Fibroblast of lung (primary cell): ENCODE data around the gene HNRNPL. TPM values are rescaled to one million over a fixed set of nuclear protein-coding genes. Genes with fewer than 3 reads are reported as not detected.

Experiments used
- DNase-seq, 2 donors: peaks; one replicate each; pipeline versions ENCODE4 v3.0.0 to v3.0.0-alpha.2; 2010; ENCODE audit warnings: low read depth in 2 of 2
- H2AFZ ChIP-seq: 2 replicates; pipeline ENCODE4 v1.5.1; 2012; ENCODE audit warnings: low read length, control low read depth, inconsistent platforms
- H3K27ac ChIP-seq: 2 replicates; pipeline ENCODE4 v1.5.1; 2011; ENCODE audit warnings: low read length, control low read depth; ENCODE audit not compliant: insufficient read depth
- H3K27me3 ChIP-seq: 2 replicates; pipeline ENCODE4 v1.5.1; 2011; ENCODE audit warnings: mild to moderate bottlenecking, low read length; ENCODE audit not compliant: control insufficient read depth, insufficient read depth
- H3K36me3 ChIP-seq: 2 replicates; pipeline ENCODE4 v1.5.1; 2011; ENCODE audit warnings: low read length; ENCODE audit not compliant: control insufficient read depth, insufficient read depth
- H3K4me1 ChIP-seq: 2 replicates; pipeline ENCODE4 v1.5.1; 2011; ENCODE audit warnings: low read length; ENCODE audit not compliant: control insufficient read depth, insufficient read depth; ENCODE audit errors: extremely low read depth
- H3K4me2 ChIP-seq: 2 replicates; pipeline ENCODE4 v1.5.1; 2011; ENCODE audit warnings: low read length, control low read depth; ENCODE audit not compliant: insufficient read depth; ENCODE audit errors: extremely low read depth
- H3K4me3 ChIP-seq, 4 experiments: fragments of 200-600 bp in 1 of 4; sonication (generic) in 1 of 4; replicated peaks in 1 of 4; 2 replicates each; pipeline ENCODE4 v1.5.1; 2011 to 2016; ENCODE audit warnings: low read length in 4 of 4, low read depth in 3 of 4, mild to moderate bottlenecking in 3 of 4, control low read depth in 2 of 4, inconsistent platforms in 1 of 4, mixed read lengths in 1 of 4; ENCODE audit not compliant: insufficient read depth in 1 of 4; ENCODE audit errors: control extremely low read depth in 1 of 4
- H3K79me2 ChIP-seq: 2 replicates; pipeline ENCODE4 v1.5.1; 2012; ENCODE audit warnings: mild to moderate bottlenecking, low read length, inconsistent platforms; ENCODE audit not compliant: control insufficient read depth, insufficient read depth
- H3K9ac ChIP-seq: 2 replicates; pipeline ENCODE4 v1.5.1; 2011; ENCODE audit warnings: mild to moderate bottlenecking, low read length, control low read depth; ENCODE audit not compliant: insufficient read depth
- H3K9me3 ChIP-seq: 2 replicates; pipeline ENCODE4 v1.5.1; 2012; ENCODE audit warnings: low read depth, low read length; ENCODE audit not compliant: control insufficient read depth, insufficient read depth
- H4K20me1 ChIP-seq: 2 replicates; pipeline ENCODE4 v1.5.1; 2011; ENCODE audit warnings: low read length; ENCODE audit not compliant: control insufficient read depth, insufficient read depth; ENCODE audit errors: extremely low read depth
- CTCF ChIP-seq, 2 donors: IDR thresholded peaks in 1 of 2; conservative IDR thresholded peaks in 1 of 2; 1 replicate in 1 of 2; 2 replicates in 1 of 2; pipeline ENCODE4 v1.5.1; 2011 to 2012; ENCODE audit warnings: low read length in 2 of 2, control low read depth in 1 of 2, inconsistent platforms in 1 of 2, low read depth in 1 of 2, mild to moderate bottlenecking in 1 of 2
- EZH2 ChIP-seq: IDR thresholded peaks from 2 replicates; pipeline ENCODE4 v1.5.1; 2012; ENCODE audit warnings: low read length, control low read depth, mild to moderate bottlenecking; ENCODE audit errors: missing control alignments
- polyA plus RNA-seq, 2 donors: library from polyadenylated mRNA; depleted of rRNA in 1 of 2; stranded (reverse) in 1 of 2; unstranded in 1 of 2; fragments of >200 nt; gene quantifications; 2 replicates each; pipeline ENCODE4 v1.2.1, GENCODE V29; 2011 to 2012; ENCODE audit warnings: missing spikeins in 1 of 2
- total RNA-seq: library from RNA; depleted of rRNA; stranded (reverse); fragments of >200 nt; gene quantifications from 2 replicates; pipeline ENCODE4 v1.2.1, GENCODE V29; 2014

HNRNPL gene
- total and polyA plus RNA-seq, 2 donors (not counting 1 experiment from before 2014, with no cell fraction given): 184 to 189 TPM

- H3K36me3 ChIP-seq: peaks cover 7% of the 10 kb centered on the region
- H2AFZ ChIP-seq: no peak overlapping the region
- no peaks in the 10 kb centered on the region for H3K27me3 ChIP-seq
- H3K4me3 ChIP-seq: no peak overlapping the region
- H3K4me1 ChIP-seq: no peaks in the 10 kb centered on the region
- H4K20me1 ChIP-seq: no peaks in the 10 kb centered on the region
- no peak overlapping the region for H3K9ac ChIP-seq
- TF ChIP-seq CTCF (conservative IDR thresholded peaks at IDR 0.05 in 1 of 2, IDR thresholded peaks at IDR 0.05 in 1 of 2; ENCODE audit: low read depth in 1 of 2, low read length in 2 of 2): no peak
- no peak for TF ChIP-seq EZH2
- no peaks in the 10 kb centered on the region for H3K9me3 ChIP-seq
- peaks cover 2% of the 10 kb centered on the region for H3K79me2 ChIP-seq
- no peak for DNase-seq
- no peak overlapping the region for H3K4me2 ChIP-seq
- H3K27ac ChIP-seq: no peak overlapping the region
Observed at GRCh38 chr19:38893341-38893771, 43.6 kb upstream of the HNRNPL start.

GRCh38 chr19:38892841-38893240 lies 43.1 kb upstream of the HNRNPL start:
- Histone ChIP-seq H3K27me3 (no peaks in the 10 kb centered on the region), H4K20me1 (no peaks in the 10 kb centered on the region), H3K4me2 (no peak overlapping the region), H3K9me3 (no peaks in the 10 kb centered on the region), H3K4me3 (no peak overlapping the region), H3K27ac (no peak overlapping the region), H2AFZ (no peak overlapping the region), H3K9ac (no peak overlapping the region), H3K4me1 (no peaks in the 10 kb centered on the region), H3K79me2 (no peaks in the 10 kb centered on the region), H3K36me3 (peaks cover 7% of the 10 kb centered on the region)
- TF ChIP-seq EZH2 (no peak), CTCF (conservative IDR thresholded peaks at IDR 0.05 in 1 of 2, IDR thresholded peaks at IDR 0.05 in 1 of 2; ENCODE audit: low read depth in 1 of 2, low read length in 2 of 2) (no peak)
- DNase-seq: no peak

GRCh38 chr19:38891771-38892170 lies 42.0 kb upstream of the HNRNPL start:
- DNase-seq: no peak
- Histone ChIP-seq H3K27me3 (no peaks in the 10 kb centered on the region), H3K79me2 (no peaks in the 10 kb centered on the region), H3K36me3 (peaks cover 7% of the 10 kb centered on the region), H3K4me3 (no peak overlapping the region), H3K9ac (no peak overlapping the region), H3K4me2 (no peak overlapping the region), H3K4me1 (no peaks in the 10 kb centered on the region), H3K27ac (no peak overlapping the region), H4K20me1 (no peaks in the 10 kb centered on the region), H3K9me3 (no peaks in the 10 kb centered on the region), H2AFZ (no peak overlapping the region)
- TF ChIP-seq CTCF (conservative IDR thresholded peaks at IDR 0.05 in 1 of 2, IDR thresholded peaks at IDR 0.05 in 1 of 2; ENCODE audit: low read depth in 1 of 2, low read length in 2 of 2): no peak
- TF ChIP-seq EZH2: no peak
